Coronary artery (tissue), 2 donors: ENCODE results near the gene TFCP2L1.

Experiments used
- DNase-seq: peaks from one replicate; pipeline ENCODE4 v3.0.0-alpha.2; 2017; ENCODE audit warnings: low spot score
- H3K27ac ChIP-seq, 2 donors: fragments of 200-600 bp; sonication (generic); one replicate each; pipeline ENCODE4 v1.5.1; 2016 to 2019
- H3K4me3 ChIP-seq: fragments of 200-600 bp; sonication (generic); 2 replicates; pipeline ENCODE4 v1.5.1; 2016; ENCODE audit warnings: mild to moderate bottlenecking, moderate library complexity
- CTCF ChIP-seq: fragments of 200-600 bp; sonication (generic); IDR thresholded peaks from one replicate; pipeline ENCODE4 v1.5.1; 2019; ENCODE audit warnings: antibody characterized with exemption

TFCP2L1 gene

GRCh38 chr2:121242175-121242875 lies 42.7 kb downstream of the TFCP2L1 start:
- DNase-seq: no peak
- no peak overlapping the region for H3K4me3 ChIP-seq
- TF ChIP-seq CTCF: no peak
- H3K27ac ChIP-seq: no peak overlapping the region

GRCh38 chr2:121241466-121241865 lies 43.5 kb downstream of the TFCP2L1 start:
- TF ChIP-seq CTCF: no peak
- Histone ChIP-seq H3K27ac (no peak overlapping the region), H3K4me3 (no peak overlapping the region)
- DNase-seq: no peak

GRCh38 chr2:121240436-121240835 lies 44.6 kb downstream of the TFCP2L1 start:
- DNase-seq: no peak
- H3K4me3 ChIP-seq: no peak overlapping the region
- H3K27ac ChIP-seq: no peak overlapping the region
- TF ChIP-seq CTCF: no peak

- no peak for TF ChIP-seq CTCF
- DNase-seq: no peak
- H3K4me3 ChIP-seq: no peak overlapping the region
- H3K27ac ChIP-seq: no peak overlapping the region
Measured at GRCh38 chr2:121239969-121240368, 45.0 kb downstream of the TFCP2L1 start.

GRCh38 chr2:121239471-121239870 lies 45.5 kb downstream of the TFCP2L1 start:
- TF ChIP-seq CTCF: no peak
- no peak overlapping the region for H3K27ac ChIP-seq
- DNase-seq: no peak
- no peak overlapping the region for H3K4me3 ChIP-seq

DNA sequence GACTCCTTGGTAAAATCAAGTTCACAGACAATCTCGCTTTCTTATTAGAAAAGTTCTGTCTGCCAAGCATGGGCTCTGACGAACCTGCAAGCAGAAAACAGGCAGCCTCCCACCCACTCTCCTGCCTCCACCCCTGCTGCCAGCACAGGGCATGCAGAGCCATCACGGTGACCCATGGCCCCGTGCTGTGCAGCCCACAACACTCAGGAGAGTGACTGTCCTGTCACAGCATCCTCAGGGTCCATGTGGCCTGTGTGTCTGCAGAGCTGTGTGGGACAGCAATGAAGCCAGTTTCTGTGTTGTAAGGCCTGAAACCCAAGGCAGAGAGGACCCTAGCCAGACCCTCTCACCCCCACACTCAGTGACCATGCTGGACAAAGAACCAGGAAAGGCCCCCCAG lies 46.2 kb downstream of the TFCP2L1 start:
- no peak for DNase-seq
- H3K4me3 ChIP-seq: no peak overlapping the region
- no peak for TF ChIP-seq CTCF
- H3K27ac ChIP-seq: no peak overlapping the region

DNA sequence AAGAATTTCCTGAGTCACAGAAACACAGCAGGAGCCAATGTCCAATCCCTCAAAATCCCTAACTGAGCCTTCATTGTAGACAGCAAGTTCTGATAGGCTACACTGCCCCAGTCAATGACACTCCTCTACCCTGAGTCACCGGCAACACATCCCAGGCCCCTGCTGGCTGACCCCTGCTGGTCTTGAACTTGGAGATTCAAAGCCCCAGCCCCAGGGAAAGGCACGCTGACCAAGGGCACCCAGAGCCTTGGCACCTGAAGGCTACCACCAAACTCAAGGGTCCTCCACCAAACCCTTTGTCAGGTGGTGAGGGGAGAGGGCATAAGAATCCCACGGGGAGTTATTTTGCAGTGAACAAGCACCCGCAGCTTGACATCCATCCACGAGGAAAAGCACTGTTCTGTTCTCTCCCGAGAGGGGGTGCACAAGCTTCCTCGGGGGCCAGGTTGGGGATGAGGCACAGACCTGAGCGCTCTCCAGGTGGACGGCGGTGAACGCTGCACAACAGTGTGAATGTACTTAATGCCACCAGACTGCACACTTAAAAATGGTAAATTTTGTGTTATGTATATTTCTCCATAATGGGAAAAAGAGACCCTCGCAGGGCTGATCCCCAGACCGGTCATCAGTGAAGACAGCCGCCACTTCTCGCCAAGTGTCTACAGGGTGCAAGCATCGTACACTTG lies 46.9 kb downstream of the TFCP2L1 start:
- DNase-seq: no peak

More for the DNA sequence above, 46.9 kb downstream of the TFCP2L1 start:
- Histone ChIP-seq H3K4me3 (no peak overlapping the region), H3K27ac (no peak overlapping the region)
- TF ChIP-seq CTCF: no peak
